ENCODE measurements around the gene EDEM3. TPM values are rescaled to one million over a fixed set of nuclear protein-coding genes. Genes with fewer than 3 reads are reported as not detected.
A peak's percentile ranks its signal among the peaks of the same experiment; 100 is the strongest.

EDEM3 gene
- total RNA-seq, 4 donors from 2014 or later = 26.4 to 43.8 (median 35.8) TPM

DNA sequence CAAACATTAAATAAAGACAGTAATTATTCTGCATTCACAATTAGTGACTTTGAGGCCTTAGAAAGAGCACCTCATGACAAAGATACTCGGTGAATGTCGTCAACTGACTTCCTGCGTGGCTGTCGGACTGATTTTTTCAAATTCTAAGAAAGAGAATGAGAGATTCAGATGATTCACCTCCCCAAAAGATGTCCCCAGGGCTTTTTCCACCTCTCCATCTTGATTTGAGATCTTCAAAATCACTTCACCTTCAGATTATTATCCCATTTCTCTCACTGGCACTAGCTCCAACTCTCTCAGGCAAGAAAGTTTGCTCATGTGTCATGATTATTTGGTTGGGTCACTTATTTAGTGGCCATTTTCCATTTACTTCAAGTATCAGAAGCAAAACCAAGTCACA is 5.0 kb upstream of the EDEM3 start:
- H3K27ac ChIP-seq = no peak overlapping the region
- H3K4me1 ChIP-seq = no peaks in the 10 kb centered on the region
- H3K36me3 ChIP-seq = no peaks in the 10 kb centered on the region
- no peaks in the 10 kb centered on the region for H3K9me3 ChIP-seq
- TF ChIP-seq, protein P1, sequence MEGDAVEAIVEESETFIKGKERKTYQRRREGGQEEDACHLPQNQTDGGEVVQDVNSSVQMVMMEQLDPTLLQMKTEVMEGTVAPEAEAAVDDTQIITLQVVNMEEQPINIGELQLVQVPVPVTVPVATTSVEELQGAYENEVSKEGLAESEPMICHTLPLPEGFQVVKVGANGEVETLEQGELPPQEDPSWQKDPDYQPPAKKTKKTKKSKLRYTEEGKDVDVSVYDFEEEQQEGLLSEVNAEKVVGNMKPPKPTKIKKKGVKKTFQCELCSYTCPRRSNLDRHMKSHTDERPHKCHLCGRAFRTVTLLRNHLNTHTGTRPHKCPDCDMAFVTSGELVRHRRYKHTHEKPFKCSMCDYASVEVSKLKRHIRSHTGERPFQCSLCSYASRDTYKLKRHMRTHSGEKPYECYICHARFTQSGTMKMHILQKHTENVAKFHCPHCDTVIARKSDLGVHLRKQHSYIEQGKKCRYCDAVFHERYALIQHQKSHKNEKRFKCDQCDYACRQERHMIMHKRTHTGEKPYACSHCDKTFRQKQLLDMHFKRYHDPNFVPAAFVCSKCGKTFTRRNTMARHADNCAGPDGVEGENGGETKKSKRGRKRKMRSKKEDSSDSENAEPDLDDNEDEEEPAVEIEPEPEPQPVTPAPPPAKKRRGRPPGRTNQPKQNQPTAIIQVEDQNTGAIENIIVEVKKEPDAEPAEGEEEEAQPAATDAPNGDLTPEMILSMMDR (IDR thresholded peaks at IDR 0.05) = no peak
- no peak for TF ChIP-seq POLR2A (IDR thresholded peaks at IDR 0.05)
- DNase-seq = no peak
- no peak overlapping the region for H3K4me3 ChIP-seq
- no peaks in the 10 kb centered on the region for H3K27me3 ChIP-seq

DNA sequence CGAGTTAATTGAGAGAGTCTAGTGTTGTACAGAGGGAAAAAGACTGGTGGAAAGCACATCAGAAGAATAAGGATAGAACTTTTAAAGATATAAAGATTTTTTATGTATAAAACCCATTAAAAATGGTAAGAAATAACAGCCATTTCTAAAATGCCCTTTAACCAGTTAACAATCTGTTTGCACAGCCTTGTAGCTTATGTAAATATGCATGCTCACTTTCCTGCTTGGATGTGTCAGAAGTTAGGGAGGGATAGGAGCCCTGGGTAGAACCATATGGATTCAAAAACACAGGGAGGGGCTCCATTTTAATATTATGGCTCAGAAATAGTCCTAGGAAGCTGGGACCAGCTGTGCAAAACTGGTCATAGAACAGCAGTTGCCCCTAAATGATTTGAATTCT is 4.5 kb upstream of the EDEM3 start:
- Histone ChIP-seq H3K36me3 (no peaks in the 10 kb centered on the region), H3K27ac (no peak overlapping the region), H3K27me3 (no peaks in the 10 kb centered on the region), H3K4me3 (no peak overlapping the region), H3K4me1 (no peaks in the 10 kb centered on the region), H3K9me3 (no peaks in the 10 kb centered on the region)
- DNase-seq = no peak
- TF ChIP-seq, protein P1 (IDR thresholded peaks at IDR 0.05) = no peak

DNA sequence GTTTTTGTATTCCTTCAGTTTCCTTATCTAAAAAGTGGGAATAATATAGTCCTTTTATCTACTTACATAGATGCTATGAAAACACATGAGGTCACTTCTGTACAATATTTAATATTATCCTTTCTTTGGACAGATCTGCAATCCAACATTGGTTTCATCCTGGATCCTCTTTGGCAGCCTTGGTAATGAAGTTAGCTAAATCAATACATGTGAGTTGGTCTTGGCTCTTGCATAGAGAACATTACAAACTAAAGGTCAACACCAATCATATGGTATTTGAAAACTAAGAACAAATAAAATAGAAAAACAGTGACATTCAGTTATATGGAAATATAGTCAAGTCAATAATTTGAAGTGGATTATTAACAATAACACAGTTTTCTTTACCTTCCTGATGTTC is 3.2 kb upstream of the EDEM3 start:
- H3K27ac ChIP-seq = no peak overlapping the region
- DNase-seq = no peak
- H3K4me3 ChIP-seq = no peak overlapping the region
- H3K27me3 ChIP-seq = no peaks in the 10 kb centered on the region
- H3K9me3 ChIP-seq = no peaks in the 10 kb centered on the region
- no peaks in the 10 kb centered on the region for H3K36me3 ChIP-seq
- TF ChIP-seq POLR2A (IDR thresholded peaks at IDR 0.05) = no peak
- TF ChIP-seq, protein P1 (IDR thresholded peaks at IDR 0.05) = no peak
- H3K4me1 ChIP-seq = peaks cover 0 to 8% (median 0%) of the 10 kb centered on the region in 4 donors

DNA sequence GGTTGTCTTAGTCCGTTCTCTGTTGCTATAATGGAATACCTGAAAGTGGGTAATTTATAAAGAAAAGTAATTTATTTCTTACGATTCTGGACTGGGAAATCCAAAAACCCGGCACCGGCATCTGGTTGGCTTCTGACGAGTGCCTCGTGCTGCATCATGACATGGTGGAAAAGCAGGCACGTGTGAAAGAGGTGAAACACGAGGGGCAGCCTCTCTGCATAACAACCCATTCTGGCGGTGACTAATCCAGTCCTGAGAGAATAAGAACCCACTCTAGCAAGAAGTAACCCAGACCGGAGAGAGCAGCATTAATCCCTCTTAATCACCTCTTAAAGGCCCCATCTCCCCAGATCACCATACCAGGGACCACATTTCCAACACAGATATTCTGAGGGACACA is 2.7 kb upstream of the EDEM3 start:
- no peak for DNase-seq
- no peak overlapping the region for H3K4me3 ChIP-seq
- peaks cover 0 to 13% (median 0%) of the 10 kb centered on the region in 4 donors for H3K4me1 ChIP-seq
- H3K27ac ChIP-seq = no peak overlapping the region
- no peaks in the 10 kb centered on the region for H3K36me3 ChIP-seq
- no peak for TF ChIP-seq POLR2A (IDR thresholded peaks at IDR 0.05)
- no peaks in the 10 kb centered on the region for H3K9me3 ChIP-seq
- no peaks in the 10 kb centered on the region for H3K27me3 ChIP-seq

DNA sequence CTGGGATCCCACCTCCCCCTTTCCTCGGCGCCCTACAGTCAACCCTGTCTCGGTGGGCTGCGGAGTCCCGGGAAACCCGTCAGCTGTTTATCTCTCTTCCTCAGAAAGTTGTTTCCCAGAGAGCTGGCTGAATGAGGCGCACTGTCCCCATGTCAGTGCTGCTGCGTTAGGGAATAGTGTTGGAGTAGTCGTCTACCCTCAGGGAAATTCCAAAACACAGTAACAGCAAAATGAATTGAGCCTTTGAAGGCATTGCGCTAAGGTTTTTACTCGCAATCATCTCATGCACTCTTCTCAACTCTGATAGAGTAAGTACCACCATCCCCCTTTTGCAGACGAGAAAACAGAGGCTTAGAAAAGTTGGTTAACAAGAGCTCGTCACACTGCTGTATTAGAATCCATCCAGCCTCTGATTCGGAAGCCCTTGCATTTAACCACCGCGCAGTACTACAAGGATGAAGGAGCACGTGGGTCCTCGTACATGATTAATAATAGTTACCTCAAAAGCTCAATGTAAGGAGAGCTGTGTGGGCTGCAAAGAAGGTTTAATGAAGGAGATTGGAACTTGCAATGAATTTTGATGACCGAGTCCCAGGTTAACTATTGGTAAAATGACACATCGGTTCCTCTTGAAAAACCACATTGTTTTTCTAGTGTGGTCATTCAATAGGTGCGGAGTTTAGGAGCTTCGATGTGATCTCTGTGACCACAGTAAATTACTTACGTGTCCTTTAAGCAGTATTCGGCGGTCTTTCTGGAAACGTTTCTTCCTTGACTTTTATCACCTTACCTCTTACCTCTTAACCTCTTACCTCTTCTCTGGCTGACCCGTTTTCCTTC is 788 bp upstream of the EDEM3 start:
- H3K4me1 ChIP-seq = peaks cover 0 to 19% (median 0%) of the 10 kb centered on the region in 4 donors
- H3K9me3 ChIP-seq = no peaks in the 10 kb centered on the region
- H3K4me3 ChIP-seq = peak overlapping the region; percentile 90 to 97 (median 93)
- H3K27me3 ChIP-seq = no peaks in the 10 kb centered on the region
- TF ChIP-seq, protein P1 (IDR thresholded peaks at IDR 0.05) = no peak
- TF ChIP-seq POLR2A (IDR thresholded peaks at IDR 0.05) = no peak
- no peaks in the 10 kb centered on the region for H3K36me3 ChIP-seq
- peak in 1 of 3 donors; percentile 22 for DNase-seq
- peak overlapping the region; percentile 58 to 95 (median 84) for H3K27ac ChIP-seq

DNA sequence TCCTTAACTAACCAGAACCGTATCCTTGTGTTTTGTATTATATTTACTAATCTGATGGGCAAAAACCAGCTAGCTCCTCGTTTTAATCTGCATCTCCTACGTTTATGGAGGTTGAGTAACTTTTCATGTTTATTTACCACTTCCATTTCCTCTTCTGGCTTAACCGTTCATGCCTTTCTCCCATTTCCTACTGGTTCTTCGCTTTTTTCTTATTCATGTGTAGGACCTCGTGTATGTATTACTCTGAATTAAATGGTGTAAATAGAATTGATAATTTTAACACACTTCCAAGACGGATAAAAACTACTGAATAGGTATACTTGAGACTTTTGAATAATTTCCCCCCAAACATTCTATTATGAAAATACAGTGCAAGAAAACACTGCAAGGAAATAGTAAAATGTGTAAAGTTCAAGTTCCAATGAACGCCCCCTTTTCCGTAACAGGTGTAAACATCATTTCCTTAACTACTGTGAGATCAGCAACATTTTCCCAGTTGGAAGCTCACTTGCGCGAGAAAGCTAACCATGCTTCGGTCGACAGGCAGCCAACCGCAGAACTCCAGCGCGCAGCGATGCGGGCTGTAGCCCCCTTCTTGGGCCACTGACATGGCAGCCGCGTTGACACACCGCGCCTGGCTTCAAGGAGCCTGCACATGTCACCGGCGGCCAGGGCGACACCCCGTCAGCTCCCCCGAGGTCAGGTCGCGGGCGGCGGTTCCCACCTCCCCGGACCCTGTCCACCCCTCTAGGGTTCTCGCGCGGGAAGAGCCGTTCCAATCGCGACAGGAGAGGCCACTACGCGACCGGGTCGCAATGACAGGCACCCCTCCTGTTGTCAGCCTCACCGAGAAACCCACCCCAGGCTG is 816 bp downstream of the EDEM3 start:
- H3K27me3 ChIP-seq = no peaks in the 10 kb centered on the region
- H3K4me1 ChIP-seq = peaks cover 0 to 19% (median 0%) of the 10 kb centered on the region in 4 donors
- peak in 1 of 2 donors; percentile 5 for TF ChIP-seq POLR2A (IDR thresholded peaks at IDR 0.05)
- TF ChIP-seq, protein P1 (IDR thresholded peaks at IDR 0.05) = no peak
- peak overlapping the region; percentile 90 to 97 (median 93) for H3K4me3 ChIP-seq
- peak overlapping the region; percentile 93 to 95 (median 94) for H3K27ac ChIP-seq
- peak in 2 of 3 donors; percentile 33 to 69 for DNase-seq
- H3K9me3 ChIP-seq = no peaks in the 10 kb centered on the region
- H3K36me3 ChIP-seq = no peaks in the 10 kb centered on the region
